CD14-positive monocyte (primary cell): ENCODE data around the gene SNAI3. TPM values are rescaled to one million over a fixed set of nuclear protein-coding genes. Genes with fewer than 3 reads are reported as not detected.
A peak's percentile ranks its signal among the peaks of the same experiment; 100 is the strongest.

ENCODE experiments used
- DNase-seq, 3 donors: peaks; one replicate each; pipeline ENCODE4 v3.0.0-alpha.2; 2011 to 2022
- H2AFZ ChIP-seq: 2 replicates; pipeline ENCODE4 v1.6.0; 2012; ENCODE audit warnings: mild to moderate bottlenecking, low read depth, low read length, inconsistent platforms; ENCODE audit not compliant: insufficient read depth, poor library complexity, severe bottlenecking
- H3K27ac ChIP-seq, 2 donors: 1 replicate in 1 of 2; 2 replicates in 1 of 2; pipeline ENCODE4 v1.5.1; 2012 to 2013; ENCODE audit warnings: low read length in 2 of 2, control low read depth in 1 of 2, inconsistent platforms in 1 of 2, low read depth in 1 of 2, mild to moderate bottlenecking in 1 of 2
- H3K27me3 ChIP-seq, 2 donors: one replicate each; pipeline versions ENCODE4 v1.6.0 to v1.6.1; 2011 to 2013; ENCODE audit warnings: low read length in 2 of 2; ENCODE audit not compliant: control insufficient read depth in 2 of 2, insufficient read depth in 2 of 2
- H3K36me3 ChIP-seq, 2 donors: replicated peaks in 1 of 2; 1 replicate in 1 of 2; 2 replicates in 1 of 2; pipeline versions ENCODE4 v1.5.1 to v1.6.1; 2012 to 2013; ENCODE audit warnings: low read length in 2 of 2, control low read depth in 1 of 2, inconsistent platforms in 1 of 2, mild to moderate bottlenecking in 1 of 2; ENCODE audit not compliant: insufficient read depth in 2 of 2, control insufficient read depth in 1 of 2
- H3K4me1 ChIP-seq, 2 donors: 1 replicate in 1 of 2; 2 replicates in 1 of 2; pipeline versions ENCODE4 v1.5.1 to v1.6.1; 2012 to 2013; ENCODE audit warnings: low read length in 2 of 2, control low read depth in 1 of 2, inconsistent platforms in 1 of 2, mild to moderate bottlenecking in 1 of 2, moderate library complexity in 1 of 2; ENCODE audit not compliant: insufficient read depth in 2 of 2, control insufficient read depth in 1 of 2
- H3K4me2 ChIP-seq: replicated peaks from 2 replicates; pipeline ENCODE3; 2012; ENCODE audit warnings: low read length, moderate library complexity, mild to moderate bottlenecking; ENCODE audit not compliant: poor library complexity, severe bottlenecking; ENCODE audit errors: extremely low read depth
- H3K4me3 ChIP-seq, 3 experiments: fragments of 200-600 bp in 1 of 3; sonication (generic) in 1 of 3; replicated peaks in 1 of 3; 1 replicate in 2 of 3; 2 replicates in 1 of 3; pipeline ENCODE4 v1.5.1; 2011 to 2013; ENCODE audit warnings: low read length in 3 of 3, mild to moderate bottlenecking in 3 of 3, control low read depth in 2 of 3, low read depth in 2 of 3, inconsistent platforms in 1 of 3, moderate library complexity in 1 of 3
- H3K79me2 ChIP-seq: 2 replicates; pipeline ENCODE4 v1.6.0; 2012; ENCODE audit warnings: mild to moderate bottlenecking, control low read depth, inconsistent platforms, low read length, moderate library complexity; ENCODE audit not compliant: insufficient read depth
- H3K9ac ChIP-seq: 2 replicates; pipeline ENCODE4 v1.6.0; 2017; ENCODE audit warnings: low read length, mild to moderate bottlenecking; ENCODE audit not compliant: insufficient read depth, poor library complexity, severe bottlenecking
- H3K9me3 ChIP-seq, 2 donors: replicated peaks in 1 of 2; 1 replicate in 1 of 2; 2 replicates in 1 of 2; pipeline versions ENCODE4 v1.5.1 to v1.6.1; 2012 to 2013; ENCODE audit warnings: low read length in 2 of 2, control low read depth in 1 of 2; ENCODE audit not compliant: control insufficient read depth in 1 of 2, insufficient read depth in 1 of 2
- H4K20me1 ChIP-seq: 2 replicates; pipeline ENCODE4 v1.6.0; 2012; ENCODE audit warnings: mild to moderate bottlenecking, low read length, control low read depth, moderate library complexity; ENCODE audit not compliant: insufficient read depth
- H3K27ac Mint-ChIP-seq, 7 donors: one replicate each; pipeline ENCODE4 v1.8.0; 2020; ENCODE audit warnings: mild to moderate bottlenecking in 7 of 7, mixed read lengths in 7 of 7, moderate library complexity in 6 of 7, inconsistent platforms in 2 of 7
- H3K27me3 Mint-ChIP-seq, 3 donors: one replicate each; pipeline ENCODE4 v1.8.0; 2021 to 2022; ENCODE audit warnings: low read depth in 3 of 3, mild to moderate bottlenecking in 3 of 3, mixed read lengths in 3 of 3, moderate library complexity in 3 of 3, inconsistent platforms in 1 of 3
- H3K36me3 Mint-ChIP-seq, 2 donors: one replicate each; pipeline ENCODE4 v1.8.0; 2020; ENCODE audit warnings: mixed read lengths in 2 of 2, inconsistent platforms in 1 of 2, mild to moderate bottlenecking in 1 of 2
- H3K4me1 Mint-ChIP-seq: one replicate; pipeline ENCODE4 v1.8.0; 2020; ENCODE audit warnings: mild to moderate bottlenecking, mixed read lengths
- H3K4me3 Mint-ChIP-seq, 2 donors: one replicate each; pipeline ENCODE4 v1.8.0; 2020; ENCODE audit warnings: mild to moderate bottlenecking in 2 of 2, mixed read lengths in 2 of 2, moderate library complexity in 1 of 2
- H3K9me3 Mint-ChIP-seq, 7 donors: one replicate each; pipeline ENCODE4 v1.8.0; 2020 to 2022; ENCODE audit warnings: mixed read lengths in 7 of 7, mild to moderate bottlenecking in 6 of 7, moderate library complexity in 6 of 7, inconsistent platforms in 2 of 7
- WGBS: methylation state at CpG from one replicate; pipeline ENCODE4 v1.1.5; 2013; ENCODE audit warnings: missing lambda C conversion rate; ENCODE audit not compliant: insufficient coverage; 5-methylcytosine and 5-hydroxymethylcytosine counted together
- intact Hi-C, 2 donors: fragments of 100-400 bp; cut with micrococcal nuclease; formaldehyde crosslinking; loops; one replicate each; pipeline versions ENCODE4 v1.15.0 to v1.15.1; 2023
- polyA plus RNA-seq, 3 donors: library from polyadenylated mRNA; depleted of rRNA in 1 of 3; unstranded in 2 of 3; stranded (reverse) in 1 of 3; fragments of 300-500 nt in 2 of 3; fragments of >200 nt in 1 of 3; fragmentation: Illumina TruSeq in 2 of 3; gene quantifications; 1 replicate in 2 of 3; 2 replicates in 1 of 3; pipeline ENCODE4 v1.2.3, GENCODE V29; 2012 to 2021
- TF ChIP-seq, protein P1 (sequence below): fragments of 200-600 bp; IDR thresholded peaks from one replicate; pipeline ENCODE4 v1.8.0; 2022; ENCODE audit warnings: antibody characterized with exemption, mild to moderate bottlenecking

Gene SNAI3
- polyA plus RNA-seq, 3 donors = 4.2 to 6.4 (median 5.3) TPM

- Histone ChIP-seq H4K20me1 (peaks cover 93% of the 10 kb centered on the region), H3K79me2 (peaks cover 64% of the 10 kb centered on the region), H3K4me1 (peaks cover 39 to 53% of the 10 kb centered on the region in 2 donors), H2AFZ (no peak overlapping the region), H3K4me2 (no peak overlapping the region), H3K4me3 (no peak overlapping the region), H3K9ac (no peak overlapping the region), H3K27ac (peak overlapping the region; percentile 3 to 58), H3K36me3 (peaks cover 45 to 53% of the 10 kb centered on the region in 2 donors), H3K9me3 (no peaks in the 10 kb centered on the region), H3K27me3 (no peaks in the 10 kb centered on the region)
- peak overlapping the region in 2 of 7 donors; percentile 6 to 10 for H3K27ac Mint-ChIP-seq
- peaks cover 36 to 56% of the 10 kb centered on the region in 2 donors for H3K36me3 Mint-ChIP-seq
- peaks cover 0 to 7% (median 0%) of the 10 kb centered on the region in 7 donors for H3K9me3 Mint-ChIP-seq
- intact Hi-C loops = no loop called here
- 97% methylated on average over 16 of the region's 28 CpGs for WGBS
- H3K4me1 Mint-ChIP-seq = peaks cover 43% of the 10 kb centered on the region
- TF ChIP-seq, protein P1, sequence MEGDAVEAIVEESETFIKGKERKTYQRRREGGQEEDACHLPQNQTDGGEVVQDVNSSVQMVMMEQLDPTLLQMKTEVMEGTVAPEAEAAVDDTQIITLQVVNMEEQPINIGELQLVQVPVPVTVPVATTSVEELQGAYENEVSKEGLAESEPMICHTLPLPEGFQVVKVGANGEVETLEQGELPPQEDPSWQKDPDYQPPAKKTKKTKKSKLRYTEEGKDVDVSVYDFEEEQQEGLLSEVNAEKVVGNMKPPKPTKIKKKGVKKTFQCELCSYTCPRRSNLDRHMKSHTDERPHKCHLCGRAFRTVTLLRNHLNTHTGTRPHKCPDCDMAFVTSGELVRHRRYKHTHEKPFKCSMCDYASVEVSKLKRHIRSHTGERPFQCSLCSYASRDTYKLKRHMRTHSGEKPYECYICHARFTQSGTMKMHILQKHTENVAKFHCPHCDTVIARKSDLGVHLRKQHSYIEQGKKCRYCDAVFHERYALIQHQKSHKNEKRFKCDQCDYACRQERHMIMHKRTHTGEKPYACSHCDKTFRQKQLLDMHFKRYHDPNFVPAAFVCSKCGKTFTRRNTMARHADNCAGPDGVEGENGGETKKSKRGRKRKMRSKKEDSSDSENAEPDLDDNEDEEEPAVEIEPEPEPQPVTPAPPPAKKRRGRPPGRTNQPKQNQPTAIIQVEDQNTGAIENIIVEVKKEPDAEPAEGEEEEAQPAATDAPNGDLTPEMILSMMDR = no peak
- H3K27me3 Mint-ChIP-seq = peaks cover 0 to 2% (median 0%) of the 10 kb centered on the region in 3 donors
- no peak for DNase-seq
- no peak overlapping the region for H3K4me3 Mint-ChIP-seq
Observed at GRCh38 chr16:88646345-88647034, 39.8 kb downstream of the SNAI3 start.

DNA sequence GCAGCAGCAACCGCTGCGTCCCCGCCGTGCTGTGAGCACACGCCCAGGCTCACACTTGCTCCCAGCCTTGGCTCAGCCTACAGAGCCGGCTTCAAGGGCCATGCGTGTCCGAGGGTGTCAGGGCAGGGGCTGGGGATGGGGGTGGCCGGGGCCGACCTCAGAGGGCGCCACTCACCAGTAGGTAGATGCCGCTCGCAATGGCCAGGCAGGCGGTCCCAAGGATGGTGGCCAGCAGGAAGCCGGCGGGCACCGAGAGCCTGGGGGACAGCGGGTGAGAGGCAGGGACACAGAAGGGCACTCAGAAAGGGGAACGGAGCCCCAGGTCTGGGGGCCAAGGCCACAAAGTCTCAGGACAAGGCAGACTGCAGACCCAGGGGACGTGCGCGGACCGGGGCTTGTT, 40.4 kb downstream of the SNAI3 start:
- H3K79me2 ChIP-seq = peaks cover 64% of the 10 kb centered on the region
- peaks cover 45 to 53% of the 10 kb centered on the region in 2 donors for H3K36me3 ChIP-seq
- H3K27ac Mint-ChIP-seq = peak overlapping the region in 1 of 7 donors; percentile 6
- H3K27ac ChIP-seq = no peak overlapping the region
- H3K9me3 ChIP-seq = no peaks in the 10 kb centered on the region
- no peak overlapping the region for H2AFZ ChIP-seq
- peaks cover 37 to 48% of the 10 kb centered on the region in 2 donors for H3K4me1 ChIP-seq
- peaks cover 36 to 56% of the 10 kb centered on the region in 2 donors for H3K36me3 Mint-ChIP-seq
- H3K9me3 Mint-ChIP-seq = peaks cover 0 to 11% (median 3%) of the 10 kb centered on the region in 7 donors
- peaks cover 98% of the 10 kb centered on the region for H4K20me1 ChIP-seq
- 91% methylated on average over 23 of the region's 23 CpGs for WGBS
- peaks cover under 1 to 7% (median 4%) of the 10 kb centered on the region in 3 donors for H3K27me3 Mint-ChIP-seq
- H3K4me2 ChIP-seq = no peak overlapping the region
- H3K4me3 ChIP-seq = no peak overlapping the region
- intact Hi-C loops = no loop called here
- peaks cover 0 to 2% of the 10 kb centered on the region in 2 donors for H3K27me3 ChIP-seq
- TF ChIP-seq, protein P1 = no peak
- peaks cover 42% of the 10 kb centered on the region for H3K4me1 Mint-ChIP-seq
- DNase-seq = no peak
- no peak overlapping the region for H3K9ac ChIP-seq
- no peak overlapping the region for H3K4me3 Mint-ChIP-seq
